GM04504 (cell line): Measurements from ENCODE around the gene SLX1A.
A peak's percentile ranks its signal among the peaks of the same experiment; 100 is the strongest.
"Not testable (repeated sequence)": the region's sequence is repeated elsewhere in the genome, so short reads cannot be mapped to it uniquely, and the experiment has no call there.

ENCODE experiments used
- DNase-seq: peaks from one replicate; pipeline ENCODE4 v3.0.0-alpha.2; 2012; ENCODE audit warnings: low read depth

The SLX1A gene

DNA sequence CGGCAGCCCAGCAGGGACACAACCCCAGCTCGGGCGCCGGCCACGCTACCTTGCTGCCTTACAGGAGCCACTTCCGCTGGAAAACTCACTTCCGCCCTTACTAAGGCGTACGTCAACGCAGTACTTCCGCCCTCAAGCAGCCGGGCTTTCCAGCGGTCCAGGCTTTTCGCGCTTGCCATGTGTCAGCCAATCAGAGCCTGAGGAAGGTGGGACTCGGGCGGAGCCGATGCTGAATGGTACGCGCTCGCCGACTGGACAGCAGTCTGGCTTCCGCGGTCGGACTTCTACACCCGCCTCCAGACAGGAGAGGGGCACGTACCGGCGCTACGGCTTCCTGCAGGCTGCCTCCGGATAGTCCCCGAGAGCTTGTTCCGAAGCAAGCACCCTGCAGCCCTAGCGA, at the start of gene SLX1A, which contains the start of gene BOLA2B:
Gene SLX1A, plus strand, starts transcription at position 261 of the 400 bp plus-strand sequence. CDS start 210 bp downstream, outside the sequence.
Gene BOLA2B, minus strand, starts transcription at position 52 of the 400 bp plus-strand sequence. CDS start 71 bp downstream, outside the sequence.
- DNase-seq: not testable (repeated sequence)

DNA sequence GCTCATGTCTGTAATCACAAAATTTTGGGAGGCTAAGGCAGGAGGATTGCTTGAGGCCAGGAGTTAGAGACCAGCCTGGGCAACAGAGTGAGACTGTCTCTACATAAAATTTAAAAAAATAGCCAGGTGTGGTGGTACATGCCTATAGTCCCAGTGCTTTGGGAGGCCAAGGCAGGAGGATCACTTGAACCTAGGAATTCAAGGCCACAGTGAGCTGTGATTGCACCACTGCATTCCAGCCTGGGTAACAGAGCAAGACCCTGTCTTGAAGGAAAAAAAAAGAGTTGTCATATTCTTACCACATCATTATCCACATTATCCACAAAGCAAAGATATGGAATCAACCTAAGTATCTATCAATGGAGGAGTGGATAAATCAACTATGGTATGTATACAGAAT, 49.7 kb upstream of the SLX1A start:
- no peak for DNase-seq

DNA sequence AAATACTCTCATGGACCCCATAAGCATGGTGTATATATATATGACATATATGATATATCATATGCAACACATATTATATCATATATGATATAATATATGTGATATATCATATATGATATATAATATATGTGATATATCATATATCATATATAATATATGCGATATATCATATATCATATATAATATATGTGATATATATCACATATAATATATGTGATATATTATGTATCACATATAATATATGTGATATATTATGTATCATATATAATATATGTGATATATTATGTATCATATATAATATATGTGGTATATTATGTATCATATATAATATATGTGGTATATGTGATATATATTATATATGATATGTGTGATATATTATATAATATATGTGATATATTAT, 48.8 kb upstream of the SLX1A start:
- no peak for DNase-seq

DNA sequence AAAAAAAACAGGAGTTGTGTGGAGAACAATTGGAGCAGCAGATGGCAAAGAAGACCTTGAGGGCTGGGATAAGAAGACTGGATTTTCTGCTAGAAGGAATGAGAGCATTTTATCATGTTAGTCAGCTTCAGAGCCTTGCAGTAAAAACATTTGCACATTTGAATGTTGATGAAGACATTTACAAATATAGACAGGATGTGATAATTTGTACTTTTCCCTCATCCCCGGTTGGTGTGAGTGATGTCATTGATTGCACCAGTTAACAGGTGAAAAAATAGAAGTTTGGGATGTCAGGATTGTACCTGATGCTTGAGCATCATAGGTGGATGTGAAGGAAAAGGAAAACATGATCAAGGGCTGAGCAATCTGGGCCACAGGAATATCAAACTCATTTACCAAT, 48.0 kb upstream of the SLX1A start:
- no peak for DNase-seq

DNA sequence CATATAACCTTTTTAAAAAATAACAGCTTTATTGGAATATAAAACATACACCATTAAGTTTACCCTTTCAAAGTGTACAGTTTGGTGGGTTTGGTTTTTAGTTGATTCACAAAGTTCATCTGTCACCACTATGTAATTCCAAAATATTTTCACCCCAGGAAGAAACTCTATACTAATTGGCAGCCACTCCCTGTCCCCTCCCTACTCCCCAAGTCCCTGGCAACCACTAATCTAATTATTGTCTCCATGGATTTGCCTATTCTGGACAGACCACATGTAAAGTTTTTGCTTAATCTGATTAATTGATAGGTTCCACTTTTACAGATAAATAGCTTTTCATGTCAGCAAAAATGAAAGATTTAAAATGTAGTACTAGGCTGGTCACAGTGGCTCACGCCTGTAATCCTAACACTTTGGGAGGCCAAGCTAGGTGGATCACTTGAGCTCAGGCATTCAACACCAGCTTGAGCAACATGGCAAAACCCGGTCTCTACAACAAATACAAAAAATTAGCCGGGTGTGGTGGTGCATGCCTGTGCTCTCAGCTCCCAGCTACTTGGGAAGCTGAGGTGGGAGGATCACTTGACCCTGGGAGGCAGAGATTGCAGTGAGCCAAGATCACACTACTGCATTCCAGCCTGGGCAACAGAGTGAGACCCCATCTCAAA, 45.7 kb upstream of the SLX1A start:
- no peak for DNase-seq

DNA sequence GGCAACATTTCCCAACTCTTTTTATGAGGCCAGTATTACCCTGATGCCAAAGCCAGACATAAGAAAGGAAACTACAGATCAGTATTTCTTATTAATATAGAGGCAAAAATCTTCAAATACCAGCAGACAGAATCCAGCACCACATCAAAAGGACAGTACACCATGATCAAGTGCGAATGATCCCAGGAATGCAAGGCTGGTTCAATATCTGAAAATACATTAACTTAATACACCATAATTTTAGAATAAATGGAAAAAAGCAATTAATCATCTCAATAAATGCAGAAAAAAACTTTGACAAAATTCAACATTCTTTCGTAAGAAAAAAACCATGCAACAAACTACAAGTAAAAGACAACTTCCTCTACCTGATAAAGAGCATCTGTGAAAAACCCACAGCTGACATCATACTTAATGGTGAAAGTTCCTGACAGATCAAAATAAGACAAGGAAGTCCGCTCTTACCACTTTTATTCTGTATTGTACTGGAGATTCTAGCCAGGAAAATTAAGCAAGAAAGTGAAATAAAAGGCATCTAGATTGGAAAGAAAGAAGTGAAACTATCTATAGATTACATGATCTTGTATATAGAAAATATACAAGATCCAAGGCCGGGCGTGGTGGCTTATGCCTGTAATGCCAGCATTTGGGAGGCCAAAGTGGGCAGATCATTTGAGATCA, 44.3 kb upstream of the SLX1A start:
- DNase-seq: no peak

DNA sequence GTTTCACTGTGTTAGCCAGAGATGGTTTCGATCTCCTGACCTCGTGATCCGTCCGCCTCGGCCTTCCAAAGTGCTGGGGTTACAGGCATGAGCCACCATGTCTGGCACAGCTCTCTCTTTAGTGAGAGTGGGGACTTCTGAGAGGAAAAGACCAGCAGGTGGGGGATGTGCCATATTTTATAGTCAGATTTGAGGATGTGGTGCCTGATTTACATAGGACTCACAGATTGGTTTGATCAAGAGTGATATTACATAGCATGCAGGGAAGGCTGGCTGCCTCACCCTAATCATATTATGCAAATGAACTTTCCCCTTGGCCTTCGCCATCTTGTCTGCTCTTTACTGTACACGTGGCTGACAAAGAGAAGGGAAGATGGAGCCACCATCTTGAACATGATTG, 42.6 kb upstream of the SLX1A start:
- no peak for DNase-seq

DNA sequence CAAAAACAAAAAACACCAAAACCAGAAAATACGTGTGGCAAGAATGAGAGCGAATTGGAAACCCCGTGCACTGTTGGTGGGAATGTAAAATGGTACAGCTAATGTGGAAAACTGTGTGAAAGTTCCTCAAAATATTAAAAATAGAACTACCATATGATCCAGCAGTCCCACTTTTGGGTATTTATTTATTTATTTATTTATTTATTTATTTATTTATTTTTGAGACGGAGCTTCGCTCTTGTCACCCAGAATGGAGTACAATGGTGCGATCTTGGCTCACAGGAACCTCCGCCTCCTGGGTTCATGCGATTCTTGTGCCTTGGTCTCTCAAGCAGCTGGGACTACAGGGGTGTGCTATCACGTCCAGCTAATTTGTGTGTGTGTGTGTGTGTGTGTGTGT, 41.2 kb upstream of the SLX1A start:
- no peak for DNase-seq

DNA sequence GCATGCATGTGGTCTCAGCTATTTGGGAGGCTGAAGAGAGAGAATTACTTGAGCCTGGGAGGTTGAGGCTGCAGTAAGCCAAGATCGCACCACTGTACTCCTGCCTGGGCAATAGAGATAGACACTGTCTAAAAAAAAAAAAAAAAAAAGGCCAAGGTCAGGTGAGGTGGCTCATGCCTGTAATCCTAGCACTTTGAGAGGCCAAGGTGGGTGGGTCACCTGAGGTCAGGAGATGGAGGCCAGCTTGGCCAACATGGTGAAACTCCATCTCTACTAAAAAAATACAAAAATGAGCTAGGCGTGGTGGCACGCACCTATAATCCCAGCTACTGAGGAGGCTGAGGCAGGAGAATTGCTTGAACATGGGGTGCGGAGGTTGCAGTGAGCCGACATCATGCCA, 38.5 kb upstream of the SLX1A start:
- no peak for DNase-seq

DNA sequence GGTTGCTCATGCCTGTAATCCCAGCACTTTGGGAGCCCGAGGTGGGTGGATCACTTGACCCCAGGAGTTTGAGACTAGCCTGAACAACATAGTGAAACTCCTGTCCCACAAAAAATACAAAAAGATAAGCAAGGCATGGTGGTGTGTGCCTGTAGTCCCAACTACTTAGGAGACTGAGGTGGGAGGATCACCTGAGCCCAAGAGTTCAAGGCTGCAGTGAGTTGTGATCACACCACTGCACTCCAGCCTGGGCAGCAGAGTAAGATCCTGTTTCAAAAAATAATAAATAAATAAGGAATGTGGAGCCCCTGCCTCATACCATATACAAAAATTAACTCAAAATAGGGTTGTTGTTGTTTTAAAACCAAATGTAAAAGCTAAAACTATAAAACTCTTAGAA, 36.5 kb upstream of the SLX1A start:
- DNase-seq: no peak

DNA sequence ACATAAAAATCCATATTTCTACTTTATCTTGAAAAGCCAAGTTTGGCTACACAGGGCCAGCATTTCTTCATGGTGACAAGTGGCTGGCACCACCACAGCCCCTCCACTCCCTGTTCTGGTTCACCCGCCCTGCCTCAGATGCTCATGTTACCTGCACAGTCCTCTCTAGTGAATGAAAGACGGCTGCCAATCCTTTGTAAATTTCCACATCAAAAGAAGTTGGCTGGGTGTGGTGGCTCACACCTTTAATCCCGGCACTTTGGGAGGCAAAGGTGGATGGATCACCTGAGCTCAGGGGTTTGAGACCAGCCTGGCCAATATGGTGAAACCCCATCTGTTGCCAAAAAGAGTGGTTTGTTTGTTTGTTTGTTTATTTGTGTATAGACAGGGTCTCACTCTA, 30.1 kb upstream of the SLX1A start:
- no peak for DNase-seq

DNA sequence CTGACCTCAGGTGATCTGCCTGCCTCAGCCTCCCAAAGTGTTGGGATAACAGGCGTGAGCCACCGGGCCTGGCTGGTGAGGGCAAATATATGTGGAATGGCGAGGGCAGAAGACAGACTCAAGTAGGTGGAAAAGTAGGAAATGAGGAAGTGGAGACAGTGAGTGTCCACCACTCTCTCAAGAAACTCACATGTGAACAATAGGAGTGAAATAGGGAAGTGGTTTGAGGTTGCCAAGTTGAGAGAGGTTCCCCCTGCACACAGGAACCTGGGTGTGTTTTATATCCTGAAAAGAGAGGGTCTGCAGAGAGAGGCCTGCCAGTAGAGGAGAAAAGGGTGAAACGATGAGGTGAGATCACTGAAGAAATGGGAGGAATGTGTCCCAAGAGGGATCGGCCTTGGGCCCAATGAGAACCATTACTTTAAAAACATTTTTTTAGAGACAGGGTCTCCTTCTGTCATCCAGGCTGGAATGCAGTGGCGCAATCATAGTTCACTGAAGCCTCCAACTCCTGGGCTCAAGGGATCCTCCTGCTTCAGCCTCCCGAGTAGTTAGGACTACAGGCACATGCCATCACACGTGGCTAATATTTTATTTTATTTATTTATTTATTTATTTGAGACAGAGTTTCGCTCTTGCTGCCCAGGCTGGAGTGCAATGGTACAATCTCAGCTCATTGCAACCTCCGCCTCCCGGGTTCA, 27.3 kb upstream of the SLX1A start:
- DNase-seq: no peak

DNA sequence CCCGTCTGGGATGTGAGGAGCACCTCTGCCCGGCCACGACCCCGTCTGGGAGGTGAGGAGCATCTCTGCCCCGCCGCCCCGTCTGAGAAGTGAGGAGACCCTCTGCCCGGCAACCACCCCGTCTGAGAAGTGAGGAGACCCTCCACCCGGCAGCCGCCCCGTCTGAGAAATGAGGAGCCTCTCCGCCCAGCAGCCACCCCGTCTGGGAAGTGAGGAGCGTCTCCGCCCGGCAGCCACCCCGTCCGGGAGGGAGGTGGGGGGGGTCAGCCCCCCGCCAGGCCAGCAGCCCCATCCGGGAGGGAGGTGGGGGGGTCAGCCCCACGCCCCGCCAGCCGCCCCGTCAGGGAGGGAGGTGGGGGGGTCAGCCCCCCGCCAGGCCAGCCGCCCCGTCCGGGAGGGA, 24.9 kb upstream of the SLX1A start:
- not testable (repeated sequence) for DNase-seq

DNA sequence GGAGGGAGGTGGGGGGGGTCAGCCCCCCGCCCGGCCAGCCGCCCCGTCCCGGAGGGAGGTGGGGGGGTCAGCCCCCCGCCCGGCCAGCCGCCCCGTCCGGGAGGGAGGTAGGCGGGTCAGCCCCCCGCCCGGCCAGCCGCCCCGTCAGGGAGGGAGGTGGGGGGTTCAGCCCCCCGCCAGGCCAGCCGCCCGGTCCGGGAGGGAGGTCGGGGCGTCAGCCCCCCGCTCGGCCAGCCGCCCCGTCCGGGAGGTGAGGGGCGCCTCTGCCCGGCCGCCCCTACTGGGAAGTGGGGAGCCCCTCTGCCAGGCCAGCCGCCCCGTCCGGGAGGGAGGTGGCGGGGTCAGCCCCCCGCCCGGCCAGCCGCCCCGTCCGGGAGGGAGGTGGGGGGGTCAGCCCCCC, 24.3 kb upstream of the SLX1A start:
- DNase-seq: not testable (repeated sequence)

DNA sequence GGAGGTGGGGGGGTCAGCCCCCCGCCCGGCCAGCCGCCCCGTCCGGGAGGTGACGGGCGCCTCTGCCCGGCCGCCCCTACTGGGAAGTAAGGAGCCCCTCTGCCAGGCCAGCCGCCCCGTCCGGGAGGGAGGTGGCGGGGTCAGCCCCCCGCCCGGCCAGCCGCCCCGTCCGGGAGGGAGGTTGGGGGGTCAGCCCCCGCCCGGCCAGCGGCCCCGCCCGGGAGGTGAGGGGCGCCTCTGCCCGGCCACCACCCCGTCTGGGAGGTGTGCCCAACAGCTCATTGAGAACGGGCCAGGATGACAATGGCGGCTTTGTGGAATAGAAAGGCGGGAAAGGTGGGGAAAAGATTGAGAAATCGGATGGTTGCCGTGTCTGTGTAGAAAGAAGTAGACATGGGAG, 23.5 kb upstream of the SLX1A start:
- DNase-seq: not testable (repeated sequence)

DNA sequence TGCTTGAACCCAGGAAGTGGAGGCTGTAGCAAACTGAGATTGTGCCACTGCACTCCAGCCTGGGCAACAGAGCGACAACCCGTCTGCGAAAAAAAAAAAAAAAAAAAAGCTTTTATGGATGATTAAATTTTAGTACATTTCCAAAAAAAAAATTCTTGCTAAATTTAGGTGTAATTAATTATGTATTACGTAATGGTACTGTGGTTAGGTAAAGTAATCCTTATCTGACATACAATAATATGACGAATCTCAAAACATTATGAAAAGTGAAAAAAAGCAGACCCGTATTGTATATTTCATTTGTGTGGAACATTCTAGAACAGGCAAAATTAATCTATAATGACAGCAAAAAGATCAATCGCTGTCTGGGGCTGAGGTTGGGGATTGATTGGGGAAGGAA, 20.6 kb upstream of the SLX1A start:
- DNase-seq: no peak

DNA sequence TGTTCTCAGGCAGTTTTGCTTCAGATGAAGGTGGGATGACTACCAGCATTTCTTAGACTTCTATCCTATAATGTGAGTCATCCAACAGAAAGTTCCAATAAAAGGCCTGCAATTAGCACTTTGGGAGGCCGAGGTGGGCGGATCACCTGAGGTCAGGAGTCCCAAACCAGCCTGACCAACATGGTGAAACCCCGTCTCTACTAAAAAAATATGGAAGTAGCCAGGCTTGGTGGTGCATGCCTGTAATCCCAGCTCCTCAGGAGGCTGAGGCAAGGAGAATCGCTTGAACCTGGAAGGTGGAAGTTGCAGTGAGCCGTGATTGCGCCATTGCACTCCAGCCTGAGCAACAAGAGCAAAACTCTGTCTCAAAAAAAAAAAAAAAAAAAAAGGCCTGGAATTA, 16.8 kb upstream of the SLX1A start:
- not testable (repeated sequence) for DNase-seq

DNA sequence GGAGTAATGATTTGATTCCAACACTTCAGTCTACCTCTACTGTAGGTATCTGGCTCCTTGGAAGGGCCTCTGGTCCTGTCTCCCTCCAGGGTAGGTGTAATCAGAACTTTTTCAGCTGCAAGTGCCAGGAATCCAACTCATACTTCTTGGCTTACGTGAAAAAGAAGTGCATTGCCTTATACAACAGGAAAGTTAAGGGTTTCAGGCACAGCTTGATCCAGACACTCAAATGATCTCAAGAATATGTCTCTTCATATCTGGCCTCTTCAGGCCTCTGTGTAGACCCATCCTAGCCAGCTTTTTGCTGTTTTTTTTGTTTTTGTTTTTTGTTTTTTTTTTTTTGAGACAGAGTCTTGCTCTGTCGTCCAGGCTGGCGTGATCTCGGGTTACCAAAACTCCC, 14.5 kb upstream of the SLX1A start:
- no peak for DNase-seq

DNA sequence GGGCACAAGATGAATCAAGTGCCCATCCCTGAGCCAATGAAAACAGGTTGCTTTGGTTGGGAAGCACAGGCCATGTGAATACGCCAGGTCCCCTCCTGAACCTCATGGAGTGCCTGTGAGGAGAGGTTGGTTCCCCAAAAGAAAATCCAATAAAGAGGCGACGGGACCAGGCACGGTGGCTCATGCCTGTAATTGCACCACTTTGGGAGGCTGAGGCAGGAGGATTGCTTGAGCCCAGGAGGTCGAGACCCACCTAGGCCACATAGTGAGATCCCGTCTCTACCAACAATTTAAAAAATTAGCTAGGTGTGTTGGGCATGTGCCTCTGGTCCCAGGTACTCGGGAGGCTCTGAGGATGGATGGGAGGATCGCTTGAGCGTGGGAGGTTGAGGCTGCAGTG, 13.7 kb upstream of the SLX1A start:
- DNase-seq: no peak

DNA sequence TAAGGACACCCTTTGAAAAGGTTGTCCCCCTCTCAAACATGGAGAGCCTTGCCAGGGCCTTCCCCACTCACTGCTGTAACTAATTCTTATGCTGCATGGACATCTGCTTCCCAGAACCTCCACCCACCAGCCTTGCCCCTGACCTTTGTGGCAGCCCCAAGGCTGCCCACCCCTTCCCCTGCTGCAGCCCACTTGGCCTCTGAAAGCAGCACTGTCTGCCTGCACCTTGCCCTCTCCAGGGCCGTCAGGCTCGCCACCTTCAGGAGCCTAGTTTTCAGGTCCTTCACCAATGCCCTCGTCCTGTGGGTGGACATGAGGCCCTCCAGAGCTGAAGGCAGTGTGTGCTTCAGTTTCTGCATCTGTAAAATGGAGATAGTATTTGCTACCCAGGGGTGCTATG, 12.9 kb upstream of the SLX1A start:
- no peak for DNase-seq

DNA sequence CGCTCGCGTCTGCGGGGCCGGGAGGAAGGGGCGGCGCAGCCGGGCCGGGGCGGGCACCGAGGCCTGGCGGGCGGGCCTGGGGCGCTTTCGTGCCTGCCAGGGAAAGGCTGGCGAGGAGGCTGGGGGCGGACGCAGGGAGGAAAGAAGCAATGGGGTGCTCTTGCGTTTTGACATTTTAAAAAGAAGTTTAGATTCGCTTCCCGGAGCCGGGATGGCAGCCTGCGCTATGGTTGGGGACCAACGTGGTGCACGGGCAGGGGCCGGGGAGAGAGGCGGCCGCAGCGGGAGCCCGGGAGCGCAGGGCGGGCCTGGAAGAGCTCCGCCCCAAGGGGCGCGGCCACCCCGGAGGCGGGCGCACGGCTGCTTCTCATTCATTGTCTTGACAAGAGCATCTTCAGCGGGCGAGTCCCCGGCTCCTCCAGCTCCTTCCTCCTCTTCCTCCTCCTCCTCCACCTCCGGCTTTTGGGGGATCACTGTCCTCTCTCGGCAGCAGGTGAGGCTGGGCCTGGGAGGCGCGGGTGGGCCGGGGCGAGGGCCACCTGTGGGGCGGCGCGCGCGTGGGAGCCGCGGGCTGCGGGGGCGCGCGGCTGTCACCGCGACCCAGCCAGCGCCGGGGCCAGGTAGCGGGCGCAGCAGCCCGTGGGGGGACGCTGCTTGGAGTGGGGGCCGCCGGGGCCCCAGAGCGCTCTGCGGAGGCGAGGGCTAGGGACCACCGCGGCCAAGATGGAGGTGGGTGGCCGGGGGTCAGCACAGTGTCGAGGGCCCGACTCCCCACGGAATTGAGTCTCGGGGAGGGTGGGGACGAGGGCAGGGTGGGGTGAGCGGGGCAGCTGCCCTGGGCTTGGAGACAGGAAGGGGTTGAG, 10.2 kb upstream of the SLX1A start, which contains the start of gene CORO1A:
Gene CORO1A, plus strand, starts transcription at position 370 of the 863 bp plus-strand sequence. CDS start 1,608 bp downstream, outside the sequence.
- DNase-seq: peak; percentile 30
